Islet precursor cell (in vitro differentiated cells): ENCODE results near the gene FSD1L.

Experiments used
- DNase-seq: peaks from one replicate; pipeline ENCODE4 v3.0.0-alpha.2; 2018

The FSD1L gene

GRCh38 chr9:105436783-105437182 is 11.1 kb upstream of the FSD1L start:
- DNase-seq, result no peak

DNA sequence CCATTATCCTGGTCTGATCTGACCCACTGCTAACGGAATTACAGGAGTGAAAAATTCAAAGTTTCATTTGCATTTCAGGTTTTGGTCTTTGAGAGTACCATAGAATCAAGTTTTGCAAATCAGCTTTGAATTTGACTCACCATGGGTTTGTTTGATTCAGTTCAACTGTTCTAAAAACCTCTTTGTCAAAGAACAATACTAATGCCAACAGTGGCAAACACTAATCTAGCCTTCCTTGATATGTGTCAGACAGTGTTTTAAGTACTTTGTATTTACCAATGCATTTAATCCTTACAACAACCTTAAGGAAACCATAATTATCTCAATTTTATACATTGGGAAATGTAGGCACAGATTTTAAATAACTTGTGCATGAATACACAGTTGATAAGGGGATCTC is 10.1 kb upstream of the FSD1L start:
- no peak for DNase-seq

DNA sequence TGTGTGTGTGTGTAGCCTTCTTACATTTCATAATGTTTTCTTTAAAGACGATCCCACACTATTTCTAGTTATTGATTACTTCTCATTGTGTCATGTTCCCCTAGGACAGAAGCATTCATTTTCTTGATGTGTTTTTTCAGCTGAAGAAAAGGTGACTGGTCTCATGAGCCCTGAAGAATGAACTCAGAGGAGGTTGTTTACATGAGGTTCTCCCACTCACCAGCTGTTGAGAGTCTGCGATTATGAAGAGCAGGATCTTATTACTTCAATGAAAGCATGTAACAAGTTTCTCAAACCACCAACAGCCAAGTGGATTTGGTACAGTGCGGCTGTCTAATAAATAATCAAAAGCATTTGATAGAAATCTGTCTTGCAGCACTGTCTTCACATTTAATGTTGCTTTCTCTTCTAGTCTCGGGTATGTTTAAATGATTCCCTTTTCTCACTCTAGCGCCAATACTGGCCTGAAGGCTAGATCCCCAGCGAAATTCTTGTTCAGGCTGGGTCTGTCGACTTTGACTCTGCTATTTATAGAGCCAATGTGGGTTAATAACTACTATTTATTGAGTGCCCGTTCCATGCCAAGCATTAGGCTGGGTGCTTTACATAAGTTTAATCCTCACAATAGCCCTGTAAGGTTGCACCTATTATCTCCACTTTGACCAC is 9.6 kb upstream of the FSD1L start:
- DNase-seq, result no peak

DNA sequence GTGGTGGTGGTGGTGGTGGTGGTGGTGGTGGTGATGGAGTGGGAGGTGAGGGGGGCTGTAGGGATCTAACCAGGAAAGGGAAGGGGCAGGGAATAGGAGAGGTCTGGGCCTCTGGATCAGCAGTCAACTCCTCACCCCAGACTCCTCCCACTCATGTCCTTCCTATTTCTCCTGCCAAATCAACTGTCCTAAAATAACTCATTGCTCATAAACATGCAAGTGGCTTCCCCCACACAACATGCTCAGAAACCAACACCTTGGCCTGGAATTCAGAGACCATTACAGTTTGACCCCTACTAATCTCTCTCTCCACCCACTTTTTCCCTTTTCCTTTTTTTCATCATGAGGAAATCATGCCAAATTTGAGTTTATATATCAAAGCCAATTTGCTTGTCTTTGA is 8.4 kb upstream of the FSD1L start:
- no peak for DNase-seq

DNA sequence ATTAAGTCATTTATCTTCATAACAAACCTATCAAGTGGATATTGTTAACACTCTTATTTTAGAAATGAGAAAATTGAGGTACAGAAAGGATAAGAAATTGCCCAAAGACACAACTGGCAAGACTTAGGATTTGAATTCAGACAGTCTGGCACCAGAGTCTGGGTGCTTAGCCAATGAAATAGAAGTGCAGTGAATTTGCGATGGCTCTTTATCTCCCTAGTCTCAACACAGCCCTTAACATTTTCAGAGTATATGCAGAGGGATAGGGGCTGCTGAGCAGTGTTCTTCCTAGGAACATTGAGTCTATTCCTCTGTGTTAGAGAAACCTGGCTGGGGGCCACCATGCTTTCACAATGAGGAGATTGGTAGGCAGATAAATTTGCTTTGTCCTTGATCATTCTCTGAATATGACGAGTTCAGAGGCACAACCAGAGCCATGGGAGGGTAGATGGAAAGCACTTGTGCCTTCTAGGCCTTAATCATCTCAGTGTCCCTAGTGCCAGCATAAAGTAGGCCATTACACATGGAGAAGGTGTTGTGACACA is 6.1 kb upstream of the FSD1L start:
- no peak for DNase-seq

DNA sequence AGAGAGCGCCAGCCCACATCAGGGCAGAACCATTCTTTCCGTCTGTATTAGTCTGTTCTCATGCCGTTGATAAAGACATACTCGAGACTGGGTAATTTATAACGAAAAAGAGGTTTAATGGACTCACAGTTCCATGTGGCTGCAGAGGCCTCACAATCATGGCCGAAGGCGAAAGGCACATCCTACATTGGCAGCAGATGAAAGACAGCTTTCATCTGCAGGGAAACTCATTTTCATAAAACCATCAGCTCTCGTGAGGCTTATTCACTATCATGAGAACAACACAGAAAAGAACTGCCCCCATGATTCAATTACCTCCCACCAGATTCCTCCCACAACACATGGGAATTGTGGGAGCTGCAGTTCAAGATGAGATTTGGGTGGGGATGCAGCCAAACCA is 4.7 kb upstream of the FSD1L start:
- no peak for DNase-seq

DNA sequence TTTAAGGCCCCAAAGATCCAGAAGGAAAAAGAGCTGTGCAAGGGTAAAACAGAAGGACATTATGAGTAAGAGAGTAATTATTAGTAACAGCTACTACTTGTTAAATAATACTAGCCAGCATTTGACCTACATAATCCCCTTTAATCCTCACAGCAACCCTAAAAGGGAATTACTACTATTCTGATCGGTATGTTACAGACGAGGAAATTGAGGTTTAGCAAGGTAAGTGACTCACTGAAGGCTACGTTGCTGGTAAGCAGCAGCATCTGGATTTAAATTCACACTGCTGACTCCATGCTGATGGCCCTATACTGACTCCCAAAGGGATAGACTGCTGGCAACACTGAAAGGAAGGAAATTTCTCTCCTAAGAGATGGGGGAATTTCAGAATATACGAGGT is 3.7 kb upstream of the FSD1L start:
- no peak for DNase-seq

GRCh38 chr9:105445203-105445881 is 2.5 kb upstream of the FSD1L start:
- DNase-seq, result no peak

DNA sequence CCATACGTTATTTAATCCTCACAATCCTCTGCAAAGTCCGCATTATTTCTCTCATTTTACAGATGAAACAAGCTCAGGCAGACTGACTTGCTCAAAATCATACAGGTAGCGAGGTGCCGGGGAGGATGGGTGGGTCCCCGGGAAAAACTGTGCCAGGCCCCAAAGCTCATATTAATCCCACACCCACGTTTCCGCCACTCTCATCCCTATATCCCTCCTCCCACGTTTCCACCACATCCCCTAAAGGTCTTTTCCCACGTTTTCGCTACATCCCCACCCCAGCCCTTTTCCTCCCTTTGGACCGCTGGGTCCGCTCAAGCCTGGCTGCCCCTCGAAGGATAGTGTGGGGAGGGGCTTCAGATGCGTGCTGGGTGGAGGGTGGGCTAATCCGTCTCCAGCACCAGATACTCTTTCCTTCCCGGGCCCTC is 434 bp upstream of the FSD1L start:
- DNase-seq, result no peak

GRCh38 chr9:105449081-105449480 is 1.2 kb downstream of the FSD1L start:
- DNase-seq, result no peak

GRCh38 chr9:105452185-105452584 is 4.4 kb downstream of the FSD1L start:
- no peak for DNase-seq

GRCh38 chr9:105455836-105456475 is 8.1 kb downstream of the FSD1L start:
- DNase-seq, result no peak

- DNase-seq, result no peak
Measured at GRCh38 chr9:105457560-105458294, 9.9 kb downstream of the FSD1L start.

DNA sequence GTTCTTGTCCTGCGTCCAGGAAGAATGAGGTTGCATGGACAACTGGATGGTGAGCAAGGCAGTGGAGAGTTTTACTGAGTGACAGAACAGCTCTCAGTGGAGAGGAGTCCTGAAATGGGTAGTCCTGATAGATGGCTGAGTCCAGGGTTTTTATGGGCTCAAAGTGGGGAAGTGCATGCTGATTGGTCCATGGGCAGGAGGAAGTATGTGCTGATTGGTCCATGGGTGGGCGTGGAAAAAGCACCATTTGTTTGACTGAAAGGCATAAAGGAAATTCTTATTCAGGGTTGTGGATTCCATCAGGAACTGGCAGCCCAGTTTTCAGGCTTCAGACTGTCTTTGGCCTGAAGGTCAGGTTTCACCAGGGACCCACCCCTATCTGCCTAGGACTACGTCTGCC is 10.6 kb downstream of the FSD1L start:
- no peak for DNase-seq

DNA sequence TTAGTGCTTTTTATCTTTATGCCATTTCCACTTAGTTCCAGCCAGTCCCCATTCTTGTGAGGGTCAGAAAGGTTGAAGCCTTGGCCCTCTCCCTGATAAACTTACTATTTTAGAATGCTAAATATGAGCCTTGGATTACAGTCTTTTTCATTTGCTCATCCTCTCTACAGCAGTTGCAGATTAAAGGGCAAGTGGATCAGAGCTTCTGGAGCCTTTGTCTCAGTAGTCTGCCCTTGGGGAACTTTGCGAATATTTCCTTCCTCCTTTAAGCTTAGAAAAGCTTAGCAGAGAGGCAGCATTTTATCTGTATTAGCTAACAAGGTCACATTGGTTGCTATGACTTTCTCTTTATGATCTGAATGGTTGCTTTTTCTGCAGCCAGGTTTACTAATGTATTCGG is 11.5 kb downstream of the FSD1L start:
- no peak for DNase-seq

DNA sequence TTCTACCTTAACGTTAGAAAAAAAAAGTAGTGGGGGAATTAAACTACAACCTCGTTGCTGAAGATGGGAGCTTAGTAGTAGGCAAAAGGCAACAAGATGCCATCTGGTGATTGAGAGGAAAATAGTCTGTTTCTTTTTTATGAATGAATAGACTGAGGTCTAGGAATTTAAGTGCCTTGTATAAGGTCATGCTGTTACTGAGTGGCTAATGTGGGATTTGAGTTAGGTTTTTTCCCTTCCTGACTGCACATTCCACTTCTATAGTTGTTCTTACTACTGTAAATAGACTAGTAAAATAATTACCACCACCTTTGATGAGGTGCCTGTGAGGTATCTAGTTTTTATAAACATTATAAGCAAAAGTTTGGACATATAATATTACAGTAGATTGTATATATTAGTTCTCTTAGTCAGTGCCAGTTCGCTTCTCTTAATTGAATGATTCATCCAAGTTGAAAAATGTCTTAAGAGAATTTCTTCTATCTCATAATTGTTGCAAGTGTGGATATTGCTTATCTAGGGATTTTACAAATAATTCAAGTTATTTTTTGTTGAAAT is 19.1 kb downstream of the FSD1L start:
- no peak for DNase-seq

GRCh38 chr9:105468875-105469274 is 21.0 kb downstream of the FSD1L start:
- no peak for DNase-seq

- DNase-seq, result no peak
Measured at GRCh38 chr9:105473221-105473620, 25.4 kb downstream of the FSD1L start.

DNA sequence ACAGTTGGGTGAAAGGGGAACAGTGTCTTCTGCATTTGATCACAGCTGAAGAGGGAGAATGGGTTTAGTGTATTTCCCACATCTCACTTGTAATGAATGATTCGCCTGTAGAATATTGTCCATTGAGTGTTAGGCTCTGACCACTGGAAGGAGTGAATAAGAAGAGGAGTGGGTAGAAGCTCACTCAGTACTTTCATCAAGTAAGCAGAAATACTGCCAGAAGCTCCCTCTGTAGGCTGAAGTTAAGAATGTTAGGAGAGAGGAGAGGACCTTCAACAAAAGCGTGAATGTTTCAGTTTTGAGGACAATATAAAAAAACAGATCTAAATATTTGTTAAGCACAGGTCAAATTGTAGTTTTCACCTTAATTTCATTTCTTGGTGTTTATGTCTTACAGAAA is 27.5 kb downstream of the FSD1L start:
- DNase-seq, result no peak

DNA sequence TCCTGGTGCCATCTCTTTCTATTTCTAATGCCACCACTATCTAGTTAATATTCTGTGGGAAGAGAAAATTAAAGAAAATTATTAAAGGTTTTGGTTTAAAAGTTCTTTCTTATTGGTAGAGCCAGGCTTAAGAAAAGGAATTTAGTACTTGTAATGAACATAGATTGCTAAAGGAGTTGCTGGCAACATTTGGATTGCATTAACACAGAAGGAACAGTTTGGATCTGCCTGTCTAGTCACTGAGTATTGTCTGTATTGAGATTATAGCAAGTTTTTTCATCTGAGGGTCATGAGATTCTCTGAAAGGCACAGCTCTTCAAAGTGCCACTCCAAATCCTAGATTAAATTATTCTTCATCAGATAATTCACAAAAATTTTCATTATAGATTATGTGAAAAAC is 32.0 kb downstream of the FSD1L start:
- no peak for DNase-seq

- DNase-seq, result no peak
Measured at GRCh38 chr9:105483618-105484017, 35.8 kb downstream of the FSD1L start.

- DNase-seq, result no peak
Measured at GRCh38 chr9:105484226-105484625, 36.4 kb downstream of the FSD1L start.

GRCh38 chr9:105485131-105485530 is 37.3 kb downstream of the FSD1L start:
- DNase-seq, result no peak
